Epidermal melanocyte (primary cell): ENCODE data around the gene SYNGR4.

Source experiments
- DNase-seq: peaks from one replicate; pipeline ENCODE4 v3.0.0; 2011; ENCODE audit warnings: low spot score; ENCODE audit not compliant: insufficient read length

SYNGR4 gene

DNA sequence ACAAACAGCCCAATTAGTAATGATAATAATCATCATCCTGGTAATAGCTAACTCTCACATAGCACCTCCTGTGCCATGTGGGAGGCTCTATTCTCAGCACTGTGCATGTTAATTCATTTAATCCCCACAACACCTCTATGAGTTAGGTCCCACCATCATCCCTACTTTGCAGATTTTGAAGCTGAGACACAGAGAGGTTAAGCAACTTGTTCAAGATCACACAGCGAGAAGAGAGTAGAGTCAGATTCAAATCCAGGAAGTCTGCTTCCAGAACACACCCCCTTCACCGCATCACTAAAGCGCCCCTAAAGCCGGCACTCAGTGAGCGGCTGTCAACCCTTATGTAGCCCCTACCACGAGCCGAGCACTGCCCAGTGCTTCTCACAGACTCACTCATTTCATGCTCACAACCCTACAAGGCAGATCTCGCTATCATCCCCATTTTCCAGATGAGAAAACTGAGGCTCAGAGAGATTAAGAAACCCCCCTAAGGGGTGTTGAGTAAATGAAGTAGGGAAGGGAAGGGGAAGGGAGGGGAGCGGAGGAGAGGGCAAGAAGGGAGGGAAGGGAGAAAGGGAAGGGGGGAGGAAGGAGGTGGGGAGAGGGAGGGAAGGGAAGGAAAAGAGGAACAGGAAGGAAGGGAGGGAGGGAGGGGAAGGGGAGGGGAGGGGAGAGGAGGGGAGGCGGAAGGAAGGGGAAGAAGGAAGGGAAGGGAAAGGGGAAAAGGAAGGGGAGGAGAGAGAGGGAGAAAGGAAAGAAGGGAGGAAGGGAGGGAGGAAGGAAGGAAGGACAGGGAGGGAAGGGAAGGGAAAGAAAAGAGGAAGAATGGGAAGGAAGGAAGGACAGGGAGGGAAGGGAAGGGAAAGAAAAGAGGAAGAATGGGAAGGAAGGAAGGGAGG is 22.4 kb upstream of the SYNGR4 start:
- no peak for DNase-seq

DNA sequence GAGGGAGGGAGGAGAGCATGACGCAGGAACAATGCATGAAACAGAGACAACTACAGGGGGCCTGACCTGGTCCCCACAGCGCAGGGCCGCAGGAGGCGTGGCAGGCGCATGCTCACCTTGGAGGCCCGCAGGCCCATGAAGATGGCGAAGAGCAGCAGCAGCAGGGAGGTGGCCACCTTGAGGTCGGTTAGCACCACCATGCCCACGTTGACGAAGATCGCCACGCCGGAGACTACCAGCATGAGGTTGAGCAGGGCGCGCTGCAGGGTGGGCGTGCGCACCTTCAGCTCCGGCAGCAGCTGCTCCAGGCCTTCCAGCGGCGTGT is 21.8 kb upstream of the SYNGR4 start:
- DNase-seq: no peak

DNA sequence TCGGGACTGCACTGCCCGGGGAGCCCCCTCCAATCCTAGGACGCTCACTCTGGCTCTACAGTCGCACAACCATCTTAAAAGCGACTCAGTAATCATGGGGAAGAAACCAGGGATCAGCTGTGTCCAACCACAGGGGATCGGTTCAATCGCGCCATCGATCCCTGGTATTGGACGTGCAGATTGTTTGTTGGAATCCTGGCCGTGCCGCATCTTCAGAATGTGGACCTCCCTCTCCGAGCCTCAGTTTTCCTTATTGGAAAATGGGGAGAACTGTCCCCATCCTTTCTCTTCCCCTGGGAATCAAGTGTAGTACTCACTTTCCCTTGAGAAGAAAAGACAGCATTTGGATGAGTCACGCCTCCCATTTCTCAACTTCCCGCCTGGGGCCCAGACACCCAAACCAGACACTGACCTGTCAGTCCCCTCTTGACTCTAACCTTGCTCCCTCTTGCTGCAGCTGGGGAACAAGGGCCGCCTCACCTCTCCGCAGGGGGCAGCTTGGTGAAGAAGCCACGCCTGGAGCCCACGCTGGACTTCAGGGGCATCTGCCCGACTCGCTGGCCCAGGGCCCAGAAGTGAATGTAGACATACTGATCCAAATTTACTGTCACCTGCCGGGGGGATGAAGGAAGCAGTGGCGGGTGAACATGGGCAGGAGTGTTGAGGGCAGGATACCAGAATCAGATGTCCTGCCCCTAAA is 21.2 kb upstream of the SYNGR4 start:
- no peak for DNase-seq

DNA sequence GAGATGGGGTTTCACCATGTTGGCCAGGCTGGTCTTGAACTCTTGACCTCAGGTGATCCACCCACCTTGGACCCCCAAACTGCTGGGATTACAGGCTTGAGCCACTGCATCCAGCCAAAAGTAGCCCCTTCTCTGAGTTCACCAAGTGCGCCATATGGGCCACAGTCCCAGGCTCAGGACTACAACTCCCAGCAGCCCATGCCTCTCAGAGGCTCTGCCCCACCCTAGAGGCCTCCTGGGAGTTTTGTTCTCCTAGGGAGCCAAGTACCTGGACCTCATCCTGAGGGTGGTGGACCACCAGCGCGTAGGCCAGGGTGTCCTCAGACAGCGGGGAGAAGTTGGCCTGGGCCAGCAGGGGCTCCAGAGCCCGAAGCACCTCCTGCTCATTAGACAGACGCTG is 19.3 kb upstream of the SYNGR4 start:
- DNase-seq: no peak

DNA sequence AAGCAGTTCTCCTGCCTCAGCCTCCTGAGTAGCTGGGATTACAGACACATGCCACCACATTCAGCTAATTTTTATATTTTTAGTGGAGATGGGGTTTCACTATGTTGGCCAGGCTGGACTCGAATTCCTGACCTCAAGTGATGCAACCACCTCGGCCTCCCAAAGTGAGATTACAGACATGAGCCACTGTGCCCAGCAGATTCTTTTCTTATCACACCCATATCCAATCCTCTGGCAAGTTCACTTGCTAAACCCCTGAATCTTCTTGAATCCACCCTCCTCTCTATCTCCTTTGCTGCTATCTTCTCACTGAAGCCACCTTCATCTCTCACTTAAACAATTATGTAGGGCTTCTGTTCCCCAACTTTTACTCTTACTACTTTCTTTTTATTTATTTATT is 18.0 kb upstream of the SYNGR4 start:
- no peak for DNase-seq

DNA sequence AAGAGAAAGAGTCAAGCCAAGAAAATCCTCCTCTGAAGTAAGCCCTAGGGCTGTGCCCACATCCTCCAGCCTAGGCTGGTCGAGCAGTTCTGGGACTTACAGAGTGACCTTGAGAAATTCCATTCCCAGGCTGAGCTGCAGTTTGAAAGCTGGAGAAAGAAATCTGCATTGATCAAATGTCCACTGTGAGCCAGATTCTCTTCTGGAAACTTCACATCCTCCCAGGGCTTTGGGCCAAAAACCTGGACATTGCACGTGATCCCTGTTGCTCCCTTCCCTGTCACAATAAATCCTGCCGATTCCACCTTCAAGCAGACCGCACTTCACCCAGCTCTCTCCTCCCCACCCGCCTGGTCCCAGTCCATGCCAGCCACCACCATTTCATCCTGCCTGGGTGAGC is 16.1 kb upstream of the SYNGR4 start:
- DNase-seq: no peak

DNA sequence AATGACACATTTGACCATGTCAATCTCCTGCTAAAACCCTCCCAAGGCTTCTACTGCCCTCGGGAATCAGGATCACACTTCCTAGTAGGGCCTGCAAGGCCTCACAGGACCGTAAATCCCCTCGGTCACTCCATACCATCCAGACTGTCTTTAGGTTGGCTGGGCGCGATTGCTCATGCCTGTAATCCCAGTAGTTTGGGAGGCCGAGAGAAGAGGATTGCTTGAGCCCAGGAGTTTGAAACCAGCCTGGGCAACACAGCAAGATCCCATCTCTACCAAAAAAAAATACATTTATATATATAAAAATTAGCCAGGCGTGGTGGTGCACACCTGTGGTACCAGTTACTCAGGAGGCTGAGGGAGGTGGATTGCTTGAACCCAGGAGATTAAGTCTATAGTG is 15.4 kb upstream of the SYNGR4 start:
- no peak for DNase-seq

DNA sequence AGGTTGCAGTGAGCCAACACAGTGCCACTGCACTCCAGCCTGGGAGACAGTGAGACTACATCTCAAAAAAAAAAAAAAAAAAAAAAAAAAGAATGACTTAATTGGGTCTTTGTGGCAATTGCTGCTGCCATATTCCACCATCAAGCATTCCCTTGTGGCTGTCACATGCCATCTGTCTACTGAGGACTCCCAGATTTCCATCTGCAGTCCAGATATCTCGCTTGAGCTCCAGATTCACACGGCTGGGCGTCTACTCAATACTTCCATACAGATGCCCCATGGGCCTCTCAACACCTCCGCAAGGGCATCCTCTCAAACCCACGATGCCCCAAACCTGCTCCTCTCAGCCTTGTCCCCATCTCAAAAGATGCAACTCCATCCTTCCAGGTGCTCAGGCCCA is 13.3 kb upstream of the SYNGR4 start:
- no peak for DNase-seq

DNA sequence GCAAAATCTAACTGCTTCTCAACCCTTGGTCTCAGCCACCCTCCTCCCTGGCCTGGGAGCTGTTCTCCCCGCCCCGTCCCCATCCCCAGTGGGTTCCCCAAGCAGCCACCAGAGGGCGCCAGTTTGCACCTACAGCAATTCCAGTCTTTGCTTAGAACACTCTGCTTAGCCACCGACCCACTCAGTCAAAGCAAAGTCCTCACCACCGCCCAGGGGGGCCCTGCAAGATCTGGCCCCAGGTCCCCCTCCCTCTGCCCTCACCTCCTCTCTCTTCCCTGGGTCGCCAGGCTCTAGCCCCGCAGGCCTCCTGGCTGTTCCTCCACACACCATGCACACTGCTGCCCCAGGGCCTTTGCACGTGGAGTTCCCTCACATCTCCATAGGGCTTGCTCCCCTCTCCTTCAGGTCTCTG is 12.8 kb upstream of the SYNGR4 start:
- no peak for DNase-seq

DNA sequence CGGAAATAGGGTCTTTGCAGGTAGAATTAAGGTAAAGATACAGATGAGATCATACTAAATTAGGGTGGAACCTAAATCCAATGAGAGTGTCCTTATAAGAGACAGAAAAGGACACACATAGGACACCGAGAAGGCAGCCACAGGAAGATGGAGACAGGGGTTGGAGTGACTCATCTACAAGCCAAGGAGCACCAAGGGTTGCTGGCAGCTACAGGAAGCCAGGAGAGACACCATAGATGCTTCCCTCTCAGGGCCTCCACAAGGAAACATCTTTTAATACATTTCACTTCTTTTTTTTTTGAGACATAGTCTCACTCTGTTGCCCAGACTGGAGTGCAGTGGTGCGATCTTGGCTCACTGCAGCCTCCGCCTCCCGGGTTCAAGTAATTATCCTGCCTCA is 10.5 kb upstream of the SYNGR4 start:
- DNase-seq: no peak

DNA sequence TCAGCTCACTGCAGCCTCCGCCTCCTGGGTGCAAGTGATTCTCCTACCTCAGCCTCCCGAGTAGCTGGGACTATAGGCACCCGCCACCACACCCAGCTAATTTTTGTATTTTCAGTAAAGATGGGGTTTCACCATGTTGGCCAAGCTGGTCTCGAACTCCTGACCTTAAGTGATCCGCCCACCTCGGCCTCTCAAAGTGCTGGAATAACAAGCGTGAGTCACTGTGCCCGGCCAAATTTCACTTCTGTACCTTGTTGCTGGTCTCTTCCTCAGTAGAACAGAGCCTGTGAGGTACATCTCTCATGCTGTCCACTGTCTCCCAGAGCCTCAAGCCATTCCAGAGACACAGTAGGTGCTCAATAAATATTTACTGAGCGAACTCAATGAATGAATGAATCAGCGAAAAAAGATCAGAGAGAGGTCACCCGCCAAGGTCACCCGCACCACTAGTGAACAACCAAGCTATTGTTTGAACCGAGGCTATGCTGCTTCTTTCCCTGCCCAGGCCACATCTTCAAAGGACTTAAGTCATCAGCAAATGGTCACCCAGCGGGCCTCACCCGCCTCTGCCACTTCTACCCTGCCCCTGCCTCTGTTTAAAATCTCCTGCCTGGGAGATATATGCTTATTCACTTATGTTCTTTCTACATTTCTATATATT is 9.7 kb upstream of the SYNGR4 start:
- DNase-seq: no peak

DNA sequence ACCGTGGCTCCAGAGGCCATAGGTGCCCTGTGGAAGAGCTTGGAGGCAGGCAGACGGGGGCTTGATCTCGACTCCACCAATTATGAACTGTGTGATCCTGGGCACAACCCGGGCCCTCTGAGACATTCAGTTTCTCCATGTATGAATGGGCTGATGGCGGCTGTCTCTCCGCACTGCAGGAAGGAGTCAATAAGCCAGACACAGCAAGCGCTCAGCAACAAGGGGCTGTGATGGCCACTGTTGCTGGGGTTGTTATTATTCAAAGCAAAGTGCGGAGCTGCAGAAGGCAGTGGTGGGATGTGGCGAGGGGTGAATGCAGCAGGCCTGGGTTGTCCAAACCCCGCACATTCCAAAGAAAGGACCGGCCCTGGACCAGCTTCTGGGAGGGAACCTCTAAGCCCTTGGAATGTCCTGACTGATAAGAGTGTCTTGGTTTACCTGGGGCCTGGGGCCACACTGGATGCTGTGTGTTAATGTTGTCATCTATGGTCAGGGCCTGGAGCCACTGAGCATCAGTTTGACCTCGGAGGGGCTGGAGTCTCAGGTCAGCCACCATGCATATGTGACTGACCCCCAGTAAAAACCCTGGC is 8.7 kb upstream of the SYNGR4 start:
- DNase-seq: no peak

DNA sequence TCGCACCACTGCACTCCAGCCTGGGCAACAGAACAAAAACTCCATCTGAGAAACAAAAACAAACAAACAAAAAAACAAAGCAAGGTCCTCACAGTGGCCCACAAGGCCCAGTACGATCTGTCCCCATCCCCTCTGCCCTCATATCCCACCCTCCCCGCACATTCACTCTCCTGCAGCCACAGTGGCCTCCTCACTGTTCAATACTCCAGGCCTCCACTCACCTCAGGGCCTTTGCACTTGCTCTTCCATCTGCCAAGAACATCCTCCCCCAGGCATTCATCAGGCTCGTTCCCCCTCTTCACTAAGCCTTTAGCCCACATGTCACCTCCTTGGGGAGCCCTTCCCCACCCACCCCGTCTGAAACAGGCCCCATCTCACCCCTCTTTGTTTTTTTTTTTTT is 5.0 kb upstream of the SYNGR4 start:
- no peak for DNase-seq

DNA sequence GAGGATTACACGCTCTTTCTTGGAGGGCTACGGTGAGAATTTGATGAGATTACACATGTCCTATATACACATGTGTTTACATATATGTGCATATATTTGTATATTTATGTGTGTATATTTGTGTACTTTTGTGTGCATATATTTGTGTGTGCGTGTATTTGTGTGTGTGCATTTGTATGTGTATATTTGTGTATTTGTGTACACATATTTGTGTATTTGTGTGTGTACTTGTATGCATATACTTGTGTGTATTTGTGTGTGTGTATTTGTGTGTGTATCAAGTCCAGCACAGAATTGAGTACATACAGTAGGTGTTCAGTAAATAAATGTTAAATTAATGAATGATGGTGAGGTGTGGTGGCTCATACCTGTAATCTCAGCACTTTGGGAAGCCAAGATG is 2.3 kb upstream of the SYNGR4 start:
- DNase-seq: no peak

DNA sequence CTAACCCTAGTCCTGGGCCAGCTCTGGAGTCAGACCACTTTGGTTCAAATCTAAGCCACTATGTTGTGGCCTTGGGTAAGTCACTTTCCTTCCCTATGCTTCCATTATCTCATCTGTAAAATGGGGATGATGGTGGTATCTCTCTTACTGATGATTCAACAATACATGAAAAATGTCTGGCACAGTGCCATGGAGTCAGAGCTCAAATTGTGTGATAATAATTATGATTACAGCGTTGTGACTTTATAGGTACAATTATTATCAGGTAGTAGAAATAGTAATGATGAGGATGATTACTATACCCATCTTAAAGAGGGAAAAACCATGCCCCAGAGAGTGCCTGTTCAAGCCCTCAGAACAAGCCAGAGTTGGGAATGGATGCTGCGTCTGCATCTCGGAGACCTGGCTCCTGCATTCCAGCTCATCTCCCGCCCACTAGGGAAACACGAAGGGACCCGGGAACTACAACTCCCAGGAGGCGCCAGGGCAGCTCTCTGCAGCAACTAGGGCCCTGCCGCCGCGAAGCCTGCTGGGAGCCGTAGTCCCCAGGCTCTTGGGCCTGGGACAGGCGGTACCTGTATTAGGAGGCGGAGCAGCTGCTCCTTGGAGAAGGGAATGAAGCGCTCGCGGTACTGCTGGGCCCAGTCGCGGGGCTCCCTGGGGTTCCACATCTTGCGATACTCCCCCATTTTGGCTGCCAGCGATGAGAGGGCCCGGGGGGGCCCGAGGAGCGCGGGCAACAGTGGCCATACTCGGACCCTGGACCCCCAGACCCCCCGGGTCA is 1.3 kb upstream of the SYNGR4 start:
- DNase-seq: peak; percentile 91

DNA sequence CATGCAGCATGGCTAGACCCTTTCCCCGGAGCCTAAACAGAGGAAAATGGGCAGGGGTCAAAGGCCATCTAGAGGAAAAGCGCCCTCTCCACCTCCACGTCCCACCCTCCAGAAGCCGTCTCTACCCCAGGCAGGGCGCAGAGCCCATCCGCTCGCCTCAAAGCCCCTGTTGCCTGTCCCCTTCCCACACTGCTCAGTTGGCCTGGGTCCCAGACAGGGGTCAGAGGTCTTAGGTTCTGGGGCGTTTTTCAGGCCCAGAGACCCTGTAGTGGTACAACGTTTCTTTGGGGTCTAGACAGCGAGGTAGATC is 712 bp upstream of the SYNGR4 start:
- no peak for DNase-seq

DNA sequence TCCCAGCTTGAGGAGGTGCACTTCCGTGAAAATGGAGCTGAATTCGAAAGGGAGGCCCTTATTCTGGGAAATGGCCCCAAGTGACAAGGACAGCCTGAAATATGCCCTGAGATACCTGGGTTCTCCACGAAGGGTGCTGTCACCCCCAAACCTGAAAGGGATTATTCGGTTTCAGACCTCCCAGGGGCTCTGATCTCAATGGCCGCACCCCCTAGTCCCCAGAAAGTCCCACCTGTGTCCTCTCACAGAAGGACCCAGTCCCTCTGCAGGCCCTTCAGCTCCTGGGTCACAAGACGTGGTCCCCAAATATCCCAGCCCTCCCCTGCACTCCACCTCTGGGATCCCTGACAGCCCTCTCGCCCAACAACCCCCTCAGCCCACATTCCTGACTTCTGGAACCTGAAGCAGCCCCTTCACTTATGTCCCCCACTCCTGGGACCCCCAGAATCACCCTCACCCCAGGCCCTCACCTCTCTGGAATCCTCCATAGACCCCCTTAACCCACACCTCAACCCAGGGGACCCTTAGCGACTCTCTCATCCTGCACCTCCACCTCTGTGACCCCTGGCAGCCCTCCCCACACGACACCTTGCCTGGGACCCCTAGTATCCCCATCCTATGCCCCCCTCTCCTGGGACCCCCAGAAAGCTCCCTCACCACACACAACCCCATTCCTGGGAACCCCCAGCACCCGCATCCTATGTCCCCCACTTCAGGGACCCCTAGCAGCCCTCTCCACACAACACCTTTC is 606 bp downstream of the SYNGR4 start:
- DNase-seq: no peak

DNA sequence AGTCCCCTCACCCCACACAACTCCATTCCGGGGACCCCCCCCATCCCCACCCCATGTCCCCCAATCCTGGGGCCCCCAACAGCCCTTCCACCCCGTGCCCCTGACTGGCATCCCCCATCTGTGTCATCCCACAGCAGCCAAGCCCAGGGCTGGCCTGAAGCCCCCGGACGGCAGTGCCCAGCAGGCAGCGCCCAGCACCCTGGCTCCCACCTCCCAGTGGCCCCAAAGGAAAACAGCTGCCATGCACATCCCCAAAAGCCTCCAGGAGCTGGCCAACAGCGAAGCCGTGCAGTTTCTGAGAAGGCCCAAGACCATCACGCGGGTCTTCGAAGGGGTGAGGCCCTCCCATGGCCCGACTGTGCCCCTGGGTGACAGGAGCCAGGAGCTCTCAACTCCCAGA is 1.4 kb downstream of the SYNGR4 start:
- no peak for DNase-seq

DNA sequence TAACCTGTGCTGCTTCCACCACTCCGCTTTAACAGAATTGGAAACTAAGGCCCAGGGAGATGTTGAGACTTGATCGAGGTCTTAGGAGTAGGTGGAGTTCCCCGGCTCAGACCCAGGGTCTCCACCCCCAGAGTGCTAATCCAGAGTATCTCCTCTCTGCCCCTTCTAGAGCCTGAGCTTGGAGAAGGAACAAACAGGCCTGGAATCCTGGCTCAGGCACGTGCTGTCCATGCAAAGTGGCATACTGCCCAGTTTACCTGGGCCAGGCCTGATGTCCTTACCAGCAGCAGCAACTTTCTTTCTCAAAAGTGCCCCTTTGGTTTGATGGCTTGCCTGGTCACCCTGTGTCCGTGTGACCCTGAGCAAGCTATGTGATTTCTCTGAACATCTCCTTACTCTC is 3.7 kb downstream of the SYNGR4 start:
- no peak for DNase-seq

DNA sequence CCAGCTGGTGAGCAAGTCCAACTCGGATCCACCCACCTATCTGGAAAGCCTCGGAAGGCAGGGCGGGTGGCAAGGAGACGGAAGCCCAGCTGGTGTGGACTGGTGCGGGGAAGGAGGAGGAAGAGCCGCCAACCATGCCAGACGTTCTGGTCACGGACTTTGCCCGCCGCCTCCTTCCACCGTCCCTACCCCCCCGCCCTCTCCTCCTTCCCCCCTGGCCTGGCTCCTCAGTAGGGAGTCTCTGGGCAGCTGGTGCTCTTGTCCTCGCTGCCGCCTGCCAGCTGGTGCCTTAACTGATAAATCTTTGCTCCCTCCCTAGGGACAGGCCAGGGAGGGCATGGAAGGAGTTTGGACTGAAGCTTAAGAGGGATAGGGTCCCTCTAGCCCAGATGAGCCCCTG is 4.8 kb downstream of the SYNGR4 start:
- DNase-seq: no peak

DNA sequence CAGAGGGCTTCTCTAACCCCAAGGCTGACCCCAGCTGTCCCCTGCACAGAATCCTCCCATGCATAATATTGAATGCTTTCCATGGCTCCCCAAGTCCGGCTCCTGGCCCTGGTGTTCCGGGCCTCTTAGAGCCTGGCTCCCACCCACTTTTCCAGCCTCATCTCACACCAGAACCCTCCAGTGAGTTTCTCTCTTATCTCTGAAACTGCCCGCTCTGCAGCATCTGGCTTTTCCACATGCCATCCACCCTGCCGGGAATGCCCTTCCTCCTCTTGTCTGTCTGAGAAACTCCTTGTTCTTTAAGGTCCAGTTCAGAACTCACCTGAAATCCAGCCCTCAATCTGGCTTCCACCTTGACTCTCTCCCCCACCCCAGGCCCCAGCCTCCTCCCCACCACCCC is 6.8 kb downstream of the SYNGR4 start:
- no peak for DNase-seq
